Keratinocyte (primary cell): Measurements from ENCODE around the gene TMED10.

Source experiments
- EZH2 ChIP-seq: IDR thresholded peaks from one replicate; pipeline ENCODE4 v1.6.1; 2012; ENCODE audit warnings: inconsistent platforms, mild to moderate bottlenecking, low read length, moderate library complexity
- TF ChIP-seq, protein P1 (sequence below), 3 experiments: IDR thresholded peaks in 1 of 3; conservative IDR thresholded peaks in 1 of 3; optimal IDR thresholded peaks in 1 of 3; 2 replicates in 2 of 3; 3 replicates in 1 of 3; pipeline versions ENCODE3 to v1.5.1; 2011; ENCODE audit warnings: low read length in 3 of 3, mild to moderate bottlenecking in 3 of 3, moderate library complexity in 2 of 3, control low read depth in 1 of 3, inconsistent platforms in 1 of 3; ENCODE audit not compliant: insufficient read depth in 2 of 3; ENCODE audit errors: extremely low read depth in 1 of 3

DNA sequence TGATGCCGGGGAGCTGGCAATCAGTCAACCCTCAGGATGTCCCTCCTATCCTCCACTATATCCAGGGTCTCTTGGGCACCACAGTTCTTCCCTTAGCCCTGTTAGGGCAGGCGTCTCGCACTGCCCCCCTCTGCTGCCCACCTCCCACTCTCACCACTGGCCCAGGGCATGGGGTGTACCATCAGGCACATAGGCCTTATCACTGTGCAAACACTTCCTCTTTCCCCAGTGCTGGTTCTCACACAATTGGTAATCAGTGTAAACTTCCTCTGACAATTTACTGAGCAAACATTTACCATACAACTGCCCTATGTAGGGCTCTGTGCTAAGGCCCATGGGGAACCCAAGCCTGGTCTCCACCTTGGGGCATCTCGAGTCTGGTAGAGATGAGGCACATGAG is 20.1 kb upstream of the TMED10 start:
- TF ChIP-seq EZH2 = no peak
- TF ChIP-seq, protein P1, sequence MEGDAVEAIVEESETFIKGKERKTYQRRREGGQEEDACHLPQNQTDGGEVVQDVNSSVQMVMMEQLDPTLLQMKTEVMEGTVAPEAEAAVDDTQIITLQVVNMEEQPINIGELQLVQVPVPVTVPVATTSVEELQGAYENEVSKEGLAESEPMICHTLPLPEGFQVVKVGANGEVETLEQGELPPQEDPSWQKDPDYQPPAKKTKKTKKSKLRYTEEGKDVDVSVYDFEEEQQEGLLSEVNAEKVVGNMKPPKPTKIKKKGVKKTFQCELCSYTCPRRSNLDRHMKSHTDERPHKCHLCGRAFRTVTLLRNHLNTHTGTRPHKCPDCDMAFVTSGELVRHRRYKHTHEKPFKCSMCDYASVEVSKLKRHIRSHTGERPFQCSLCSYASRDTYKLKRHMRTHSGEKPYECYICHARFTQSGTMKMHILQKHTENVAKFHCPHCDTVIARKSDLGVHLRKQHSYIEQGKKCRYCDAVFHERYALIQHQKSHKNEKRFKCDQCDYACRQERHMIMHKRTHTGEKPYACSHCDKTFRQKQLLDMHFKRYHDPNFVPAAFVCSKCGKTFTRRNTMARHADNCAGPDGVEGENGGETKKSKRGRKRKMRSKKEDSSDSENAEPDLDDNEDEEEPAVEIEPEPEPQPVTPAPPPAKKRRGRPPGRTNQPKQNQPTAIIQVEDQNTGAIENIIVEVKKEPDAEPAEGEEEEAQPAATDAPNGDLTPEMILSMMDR (optimal IDR thresholded peaks at IDR 0.05 in 1 of 3, IDR thresholded peaks at IDR 0.05 in 1 of 3, conservative IDR thresholded peaks at IDR 0.05 in 1 of 3; ENCODE audit: extremely low read depth in 1 of 3, insufficient read depth in 2 of 3, low read length in 3 of 3) = no peak
